AG08395 (cell line): ENCODE results near the gene NPM1.
"Not testable (repeated sequence)": the region's sequence is repeated elsewhere in the genome, so short reads cannot be mapped to it uniquely, and the experiment has no call there.

Source experiments
- DNase-seq: peaks from one replicate; pipeline ENCODE4 v3.0.0; 2012; ENCODE audit warnings: mixed read lengths, low spot score

NPM1 gene

GRCh38 chr5:171386006-171386671 is 1.5 kb upstream of the NPM1 start:
- DNase-seq: no peak

- no peak for DNase-seq
These were observed 746 bp upstream of the NPM1 start for GRCh38 chr5:171386861-171387344.

- DNase-seq: peak; percentile 68
These were observed 544 bp downstream of the NPM1 start for GRCh38 chr5:171387970-171388815.

GRCh38 chr5:171388816-171389168 is 1.1 kb downstream of the NPM1 start:
- DNase-seq: no peak

GRCh38 chr5:171390883-171391677 is 3.4 kb downstream of the NPM1 start:
- DNase-seq: no peak

GRCh38 chr5:171391996-171392577 is 4.4 kb downstream of the NPM1 start:
- DNase-seq: no peak

- no peak for DNase-seq
These were observed 5.0 kb downstream of the NPM1 start for GRCh38 chr5:171392585-171393159.

- DNase-seq: no peak
These were observed 7.4 kb downstream of the NPM1 start for GRCh38 chr5:171395042-171395441.

GRCh38 chr5:171396583-171396982 is 8.9 kb downstream of the NPM1 start:
- DNase-seq: not testable (repeated sequence)

- no peak for DNase-seq
These were observed 9.5 kb downstream of the NPM1 start for GRCh38 chr5:171397190-171397589.

- no peak for DNase-seq
These were observed 9.9 kb downstream of the NPM1 start for GRCh38 chr5:171397599-171397998.

GRCh38 chr5:171398660-171399059 is 11.0 kb downstream of the NPM1 start:
- DNase-seq: not testable (repeated sequence)

GRCh38 chr5:171400169-171400568 is 12.5 kb downstream of the NPM1 start:
- DNase-seq: no peak

- DNase-seq: no peak
These were observed 13.7 kb downstream of the NPM1 start for GRCh38 chr5:171401167-171401947.

- DNase-seq: not testable (repeated sequence)
These were observed 15.1 kb downstream of the NPM1 start for GRCh38 chr5:171402751-171403150.

- DNase-seq: peak; percentile 32
These were observed 18.0 kb downstream of the NPM1 start for GRCh38 chr5:171405615-171406014.

- DNase-seq: no peak
These were observed 19.6 kb downstream of the NPM1 start for GRCh38 chr5:171407234-171407633.

- no peak for DNase-seq
These were observed 21.8 kb downstream of the NPM1 start for GRCh38 chr5:171409164-171410136.

GRCh38 chr5:171410181-171410580 is 22.5 kb downstream of the NPM1 start:
- DNase-seq: no peak

- DNase-seq: no peak
These were observed 24.5 kb downstream of the NPM1 start for GRCh38 chr5:171412186-171412585.
